ENCODE results near the gene ADGRF1. TPM values are rescaled to one million over a fixed set of nuclear protein-coding genes. Genes with fewer than 3 reads are reported as not detected.

The ADGRF1 gene
- total and polyA plus RNA-seq, 7 donors = not detected

GRCh38 chr6:47019941-47020340 lies 22.2 kb downstream of the ADGRF1 start:
- no peak overlapping the region for H3K27ac ChIP-seq
- TF ChIP-seq, protein P1, sequence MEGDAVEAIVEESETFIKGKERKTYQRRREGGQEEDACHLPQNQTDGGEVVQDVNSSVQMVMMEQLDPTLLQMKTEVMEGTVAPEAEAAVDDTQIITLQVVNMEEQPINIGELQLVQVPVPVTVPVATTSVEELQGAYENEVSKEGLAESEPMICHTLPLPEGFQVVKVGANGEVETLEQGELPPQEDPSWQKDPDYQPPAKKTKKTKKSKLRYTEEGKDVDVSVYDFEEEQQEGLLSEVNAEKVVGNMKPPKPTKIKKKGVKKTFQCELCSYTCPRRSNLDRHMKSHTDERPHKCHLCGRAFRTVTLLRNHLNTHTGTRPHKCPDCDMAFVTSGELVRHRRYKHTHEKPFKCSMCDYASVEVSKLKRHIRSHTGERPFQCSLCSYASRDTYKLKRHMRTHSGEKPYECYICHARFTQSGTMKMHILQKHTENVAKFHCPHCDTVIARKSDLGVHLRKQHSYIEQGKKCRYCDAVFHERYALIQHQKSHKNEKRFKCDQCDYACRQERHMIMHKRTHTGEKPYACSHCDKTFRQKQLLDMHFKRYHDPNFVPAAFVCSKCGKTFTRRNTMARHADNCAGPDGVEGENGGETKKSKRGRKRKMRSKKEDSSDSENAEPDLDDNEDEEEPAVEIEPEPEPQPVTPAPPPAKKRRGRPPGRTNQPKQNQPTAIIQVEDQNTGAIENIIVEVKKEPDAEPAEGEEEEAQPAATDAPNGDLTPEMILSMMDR (IDR thresholded peaks at IDR 0.05) = no peak
- 90 to 95% (median 94%) methylated on average over 5 of the region's 5 CpGs for WGBS, 3 donors
- no peaks in the 10 kb centered on the region for H3K9me3 ChIP-seq
- no peaks in the 10 kb centered on the region for H3K27me3 ChIP-seq (ENCODE audit: insufficient read depth in 3 of 3, low read length in 2 of 3)
- H3K4me1 ChIP-seq = no peaks in the 10 kb centered on the region
- no peaks in the 10 kb centered on the region for H3K36me3 ChIP-seq (ENCODE audit: insufficient read depth in 1 of 2, low read depth in 1 of 2)
- no peak for DNase-seq
- no peak overlapping the region for H3K4me3 ChIP-seq
- ATAC-seq = no peak
- intact Hi-C loops (cut with DNase I) = no loop called here

DNA sequence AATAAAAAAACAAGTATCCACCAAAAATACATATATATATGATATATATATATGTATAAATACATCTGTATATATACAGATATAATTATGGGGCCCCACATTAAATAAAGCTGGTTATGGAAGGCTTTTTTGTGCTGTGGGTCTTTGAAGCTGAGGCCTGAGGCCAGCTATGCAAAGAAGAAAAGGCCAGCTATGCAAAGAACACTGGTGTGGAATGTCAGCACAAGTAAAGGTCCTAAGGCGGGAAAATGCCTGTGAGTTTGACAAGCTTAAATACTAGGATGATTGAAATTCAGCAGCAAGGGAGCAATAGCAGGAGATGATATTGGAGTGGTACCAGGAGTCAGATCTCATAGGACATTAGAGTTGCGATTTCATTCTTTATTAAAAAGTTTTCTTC lies 25.2 kb downstream of the ADGRF1 start:
- no peak for ATAC-seq
- DNase-seq = no peak
- Histone ChIP-seq H3K36me3 (ENCODE audit: insufficient read depth in 1 of 2, low read depth in 1 of 2) (no peaks in the 10 kb centered on the region), H3K4me3 (no peak overlapping the region), H3K9me3 (no peaks in the 10 kb centered on the region), H3K4me1 (no peaks in the 10 kb centered on the region), H3K27me3 (ENCODE audit: insufficient read depth in 3 of 3, low read length in 2 of 3) (peaks cover 0 to 3% (median 0%) of the 10 kb centered on the region in 3 donors), H3K27ac (no peak overlapping the region)
- WGBS, 3 donors = 92 to 96% (median 94%) methylated on average over 2 of the region's 2 CpGs
- intact Hi-C loops (cut with DNase I) = no loop called here
- TF ChIP-seq, protein P1 (IDR thresholded peaks at IDR 0.05) = no peak

DNA sequence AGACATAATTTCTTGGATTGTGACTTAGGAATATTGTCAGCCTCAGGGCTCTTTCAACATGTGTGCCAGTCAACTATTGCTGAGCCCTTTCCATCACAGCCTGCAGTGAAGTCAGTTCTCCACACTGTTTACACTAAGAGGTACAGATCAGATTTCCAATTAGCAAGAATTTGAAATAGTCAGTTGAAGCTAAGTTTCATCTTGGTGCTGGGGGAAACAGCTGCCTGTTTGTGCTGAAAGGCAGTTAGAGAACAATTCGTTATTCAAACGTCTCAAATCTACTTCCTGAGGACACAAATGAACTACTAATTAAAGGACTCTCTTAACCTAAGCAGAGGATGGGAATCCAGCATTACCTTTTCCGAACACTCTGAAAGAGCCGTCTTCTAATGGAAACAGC lies 25.9 kb downstream of the ADGRF1 start:
- WGBS, 3 donors = 49 to 54% (median 53%) methylated on average over 4 of the region's 4 CpGs
- Histone ChIP-seq H3K36me3 (ENCODE audit: insufficient read depth in 1 of 2, low read depth in 1 of 2) (no peaks in the 10 kb centered on the region), H3K27me3 (ENCODE audit: insufficient read depth in 3 of 3, low read length in 2 of 3) (peaks cover 0 to 7% (median 0%) of the 10 kb centered on the region in 3 donors), H3K4me3 (no peak overlapping the region), H3K4me1 (no peaks in the 10 kb centered on the region), H3K27ac (no peak overlapping the region), H3K9me3 (no peaks in the 10 kb centered on the region)
- intact Hi-C loops (cut with DNase I) = no loop called here
- no peak for DNase-seq
- ATAC-seq = no peak
- TF ChIP-seq, protein P1 (IDR thresholded peaks at IDR 0.05) = no peak

GRCh38 chr6:47014401-47014800 lies 27.7 kb downstream of the ADGRF1 start:
- intact Hi-C loops (cut with DNase I) = no loop called here

GRCh38 chr6:47009583-47009982 lies 32.5 kb downstream of the ADGRF1 start:
- TF ChIP-seq, protein P1 (IDR thresholded peaks at IDR 0.05) = no peak
- Histone ChIP-seq H3K27me3 (ENCODE audit: insufficient read depth in 3 of 3, low read length in 2 of 3) (peaks cover 1 to 7% (median 2%) of the 10 kb centered on the region in 3 donors), H3K4me3 (no peak overlapping the region), H3K9me3 (no peaks in the 10 kb centered on the region), H3K4me1 (no peaks in the 10 kb centered on the region), H3K36me3 (ENCODE audit: insufficient read depth in 1 of 2, low read depth in 1 of 2) (no peaks in the 10 kb centered on the region), H3K27ac (no peak overlapping the region)
- 53 to 64% (median 58%) methylated on average over 7 of the region's 7 CpGs for WGBS, 3 donors
- intact Hi-C loops (cut with DNase I) = no loop called here
- DNase-seq (no peak), ATAC-seq (no peak)

More at GRCh38 chr6:47014401-47014800, 27.7 kb downstream of the ADGRF1 start:
- Histone ChIP-seq H3K9me3 (no peaks in the 10 kb centered on the region), H3K4me1 (no peaks in the 10 kb centered on the region), H3K4me3 (no peak overlapping the region), H3K36me3 (ENCODE audit: insufficient read depth in 1 of 2, low read depth in 1 of 2) (no peaks in the 10 kb centered on the region), H3K27me3 (ENCODE audit: insufficient read depth in 3 of 3, low read length in 2 of 3) (peaks cover 0 to 7% (median 0%) of the 10 kb centered on the region in 3 donors), H3K27ac (no peak overlapping the region)
- DNase-seq (no peak), ATAC-seq (no peak)
- 91 to 95% (median 93%) methylated on average over 4 of the region's 4 CpGs for WGBS, 3 donors
- TF ChIP-seq, protein P1 (IDR thresholded peaks at IDR 0.05) = no peak
